RPMI8226 (cell line): ENCODE results near the gene MYB.
"Not testable (repeated sequence)": the region's sequence is repeated elsewhere in the genome, so short reads cannot be mapped to it uniquely, and the experiment has no call there.

Experiments used
- DNase-seq: peaks from one replicate; pipeline ENCODE4 v3.0.0-alpha.2; 2015

The MYB gene

DNA sequence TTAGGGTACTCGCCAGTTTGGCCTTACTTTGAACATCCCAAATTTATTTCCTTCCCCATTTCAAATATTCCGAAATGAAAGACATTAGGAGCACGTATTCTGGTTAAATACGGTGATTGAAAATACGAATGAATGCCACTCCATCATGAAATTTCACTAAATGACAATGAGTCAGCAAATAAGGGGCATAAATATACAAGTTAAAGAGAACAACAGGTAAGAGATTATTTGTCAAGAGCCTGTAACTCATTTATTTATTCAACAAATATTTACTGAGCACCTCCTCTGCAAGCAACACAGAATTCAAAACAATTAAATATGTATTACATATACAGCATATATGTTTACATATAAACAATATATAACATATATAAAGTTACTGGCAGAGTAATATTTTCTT is 44.8 kb downstream of the MYB start:
- no peak for DNase-seq

DNA sequence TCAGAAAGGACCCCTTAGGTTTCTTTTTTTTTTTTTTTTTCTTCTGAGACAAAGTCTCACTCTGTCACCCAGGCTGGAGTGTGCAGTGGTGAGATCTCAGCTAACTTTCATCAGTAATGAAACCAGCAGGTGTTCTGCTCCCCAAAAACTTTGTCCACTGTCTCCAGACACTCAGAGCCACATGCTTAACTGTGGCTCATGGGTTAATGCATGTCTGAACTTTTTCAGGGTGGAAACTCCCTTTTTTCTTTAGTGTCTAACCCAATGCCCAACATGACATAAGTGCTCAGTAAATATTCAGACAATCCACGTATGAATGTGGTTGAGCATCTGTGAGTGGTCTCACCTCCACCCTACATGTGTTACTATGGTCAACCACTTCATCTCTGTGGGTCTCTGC is 45.4 kb downstream of the MYB start:
- peak; percentile 11 for DNase-seq

DNA sequence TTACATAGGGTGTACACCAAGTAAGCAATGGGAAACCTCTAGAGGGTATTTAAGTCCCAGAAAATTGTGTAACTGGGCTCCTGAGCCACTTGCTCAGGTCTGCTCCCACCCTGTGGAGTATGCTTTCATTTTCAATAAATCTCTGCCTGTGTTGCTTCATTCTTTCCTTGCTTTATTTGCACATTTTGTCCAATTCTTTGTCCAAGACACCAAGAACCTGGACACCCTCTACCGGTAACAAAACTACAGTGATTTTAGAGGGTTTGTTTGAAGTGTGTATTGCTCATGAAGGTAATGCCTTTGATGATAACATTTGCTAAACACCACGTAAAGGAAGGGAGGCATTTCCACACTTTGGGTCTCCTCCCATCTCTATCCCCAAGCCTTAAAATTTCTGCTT is 46.2 kb downstream of the MYB start:
- DNase-seq: no peak

DNA sequence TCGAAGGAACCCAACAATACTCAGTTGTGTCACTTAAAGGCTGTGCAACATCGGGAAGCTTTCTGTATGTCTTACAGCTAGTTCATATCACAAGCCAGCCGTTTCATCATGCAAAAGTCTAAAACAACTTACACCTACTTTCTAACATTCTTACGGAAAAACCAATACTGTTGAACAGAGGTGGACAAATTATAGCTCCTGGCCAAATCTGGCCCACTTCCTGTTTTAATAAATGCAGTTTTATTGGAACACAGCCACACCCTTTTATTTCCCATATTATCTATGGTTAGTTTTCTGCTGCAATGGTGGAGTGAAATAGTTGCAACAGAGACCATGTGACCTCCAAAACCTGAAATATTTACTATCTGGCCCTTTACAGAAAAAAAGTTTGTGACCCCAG is 46.6 kb downstream of the MYB start:
- no peak for DNase-seq

DNA sequence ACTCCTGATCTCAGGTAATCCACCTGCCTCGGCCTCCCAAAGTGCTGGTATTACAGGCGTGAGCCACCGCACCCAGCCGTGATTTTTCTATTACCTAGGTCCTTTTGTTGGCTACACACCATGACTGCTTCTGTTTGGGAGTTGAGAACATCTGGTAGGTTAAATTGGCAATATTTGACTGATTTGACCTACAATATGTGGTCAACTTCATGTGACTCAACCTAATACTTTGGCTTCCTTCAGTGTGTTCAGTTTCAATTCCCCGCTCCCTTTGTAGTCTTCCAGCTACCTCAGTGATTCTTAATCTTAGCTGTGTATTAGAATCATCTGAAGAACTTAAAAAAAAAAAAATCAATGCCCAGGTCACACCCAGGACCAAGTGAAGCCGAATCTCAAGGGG is 47.4 kb downstream of the MYB start:
- DNase-seq: no peak

DNA sequence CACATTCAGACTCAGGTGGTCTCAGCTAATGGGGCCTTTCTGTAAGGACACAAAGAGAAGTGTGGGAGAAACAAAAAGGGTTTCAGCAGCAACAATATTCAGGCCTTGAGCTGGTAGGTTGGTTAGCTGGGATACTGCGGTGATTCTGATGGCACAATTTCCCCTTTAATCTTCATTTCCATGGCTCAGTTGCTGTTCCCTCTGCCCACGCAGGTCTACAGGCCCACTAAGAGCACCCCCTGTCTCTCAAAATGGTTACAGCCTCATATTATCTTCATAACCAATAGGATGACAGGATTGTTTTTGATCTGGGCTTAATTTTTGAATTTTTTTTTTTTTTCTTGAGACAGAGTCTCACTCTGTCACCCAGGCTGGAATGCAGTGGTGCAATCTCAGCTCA is 48.9 kb downstream of the MYB start:
- DNase-seq: no peak

DNA sequence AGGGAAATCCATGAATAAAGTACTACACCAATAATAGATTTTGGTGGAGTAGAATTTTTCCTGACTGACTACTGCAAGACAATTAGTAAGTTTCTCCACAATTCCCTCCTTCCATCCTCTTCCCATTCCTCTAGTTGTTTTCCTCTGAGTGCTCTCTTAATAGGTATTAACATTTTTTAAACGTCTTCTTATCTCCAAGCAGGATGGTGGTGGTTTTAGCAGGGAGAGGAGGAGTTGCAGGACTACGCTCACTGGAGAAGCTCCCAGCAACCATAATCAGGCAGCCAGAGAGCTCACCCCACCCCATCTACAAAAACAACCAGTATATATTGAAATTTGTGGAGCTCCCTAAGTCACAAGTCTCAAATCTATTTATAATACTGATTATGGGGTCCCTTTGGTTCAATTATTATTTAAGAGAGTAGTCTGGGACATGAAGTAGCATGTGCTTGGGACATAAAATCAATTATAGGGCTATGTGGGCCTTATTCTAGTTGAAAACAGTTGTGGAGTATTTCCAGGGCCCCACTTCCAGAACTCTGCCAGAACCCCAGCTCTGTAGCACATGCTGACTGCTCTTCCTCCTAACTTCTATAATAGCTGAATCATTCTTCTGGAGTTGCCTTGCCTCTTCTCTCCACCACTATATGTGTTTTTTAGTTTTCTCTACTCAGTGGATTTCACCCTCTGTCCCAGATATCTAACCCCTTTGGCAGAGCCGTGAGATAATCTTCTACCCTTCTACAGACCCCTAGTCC is 49.8 kb downstream of the MYB start:
- DNase-seq: no peak

DNA sequence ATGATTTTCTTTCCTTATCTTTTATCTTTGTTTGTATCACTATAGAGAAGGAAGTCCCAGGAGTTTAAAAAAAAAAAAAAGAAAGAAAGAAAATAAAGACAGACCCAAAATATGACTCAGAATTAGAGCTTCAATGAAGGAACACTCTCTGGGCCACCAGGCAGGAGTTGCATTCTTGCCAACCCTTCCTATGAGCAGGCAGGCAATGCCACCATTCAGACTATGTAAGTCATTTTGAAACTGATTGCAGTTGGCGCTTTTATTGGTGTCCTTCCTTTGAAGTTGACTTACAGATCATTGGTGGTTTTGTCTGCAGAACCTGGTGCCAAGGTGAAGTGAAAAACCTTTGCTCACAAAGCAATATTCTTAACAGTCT is 50.3 kb downstream of the MYB start:
- DNase-seq: no peak

DNA sequence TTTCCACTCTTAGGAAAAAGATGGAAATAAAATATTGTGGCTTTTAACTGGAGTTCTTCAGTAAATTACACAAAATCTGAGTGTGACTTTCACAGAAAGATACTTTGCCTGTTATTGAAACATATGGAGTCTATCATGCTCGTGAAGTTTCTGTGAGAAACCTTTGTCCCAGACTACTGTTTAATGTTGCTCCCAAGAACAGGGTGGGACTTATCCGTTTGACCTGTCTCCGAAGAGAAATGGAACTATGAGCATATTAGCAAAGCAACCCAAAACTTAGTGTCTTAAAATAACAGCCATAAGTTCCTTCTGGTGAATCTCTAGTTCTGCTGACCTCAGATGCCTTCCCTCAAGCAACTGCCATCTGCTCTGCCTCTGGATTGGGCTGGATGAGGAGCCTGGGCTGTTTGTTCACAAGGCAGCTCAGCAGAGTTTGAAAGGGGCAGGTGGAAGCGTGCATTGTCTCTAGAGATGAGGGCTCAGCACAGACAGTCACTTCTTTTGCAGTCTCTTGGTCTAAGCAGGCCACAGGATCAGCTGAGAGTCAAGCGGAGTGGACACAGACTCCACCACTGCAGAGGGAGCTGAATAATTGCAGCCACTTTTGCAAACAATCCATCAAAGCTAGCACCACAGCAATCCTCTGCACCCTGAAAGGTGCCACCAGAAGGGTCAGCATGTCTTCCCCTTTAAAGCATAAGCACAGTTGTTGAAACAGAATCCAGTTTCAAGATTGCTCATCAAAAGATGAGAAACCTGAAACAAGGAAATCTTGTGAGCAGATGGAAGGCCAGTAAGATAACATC is 52.8 kb downstream of the MYB start:
- peak; percentile 45 for DNase-seq

DNA sequence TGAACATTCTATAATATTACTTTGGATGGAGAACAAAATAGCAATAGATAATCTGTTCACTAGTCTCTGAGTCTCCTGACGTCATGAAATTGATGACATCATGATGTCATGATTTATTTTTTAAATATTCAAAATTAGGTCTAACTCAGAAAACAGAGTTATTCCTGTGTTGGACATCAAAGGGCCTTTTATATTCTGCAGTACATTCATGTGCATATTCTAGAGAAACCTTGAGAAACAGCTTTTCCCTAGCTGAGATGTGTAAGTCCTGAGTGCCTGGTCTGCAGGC is 53.3 kb downstream of the MYB start:
- DNase-seq: no peak

DNA sequence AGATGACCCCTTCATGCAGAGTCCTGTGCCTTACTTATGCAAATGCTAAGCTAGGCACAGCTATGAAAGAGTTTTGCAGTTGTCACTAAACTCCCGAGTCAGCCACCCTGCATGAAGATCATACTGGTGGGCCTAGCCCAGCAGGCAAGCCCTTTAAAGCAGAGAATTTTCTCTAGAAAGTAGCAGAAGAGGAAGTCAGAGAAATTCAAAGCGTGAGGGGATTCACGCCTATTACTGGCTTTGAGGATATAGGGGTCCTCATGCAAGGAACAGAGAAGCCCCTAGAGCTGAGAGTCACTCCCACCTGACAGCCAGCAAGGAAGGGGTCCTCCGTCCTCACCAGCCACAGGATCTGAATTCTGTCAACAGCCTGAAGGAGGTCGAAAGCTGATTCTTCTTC is 54.6 kb downstream of the MYB start:
- DNase-seq: no peak

DNA sequence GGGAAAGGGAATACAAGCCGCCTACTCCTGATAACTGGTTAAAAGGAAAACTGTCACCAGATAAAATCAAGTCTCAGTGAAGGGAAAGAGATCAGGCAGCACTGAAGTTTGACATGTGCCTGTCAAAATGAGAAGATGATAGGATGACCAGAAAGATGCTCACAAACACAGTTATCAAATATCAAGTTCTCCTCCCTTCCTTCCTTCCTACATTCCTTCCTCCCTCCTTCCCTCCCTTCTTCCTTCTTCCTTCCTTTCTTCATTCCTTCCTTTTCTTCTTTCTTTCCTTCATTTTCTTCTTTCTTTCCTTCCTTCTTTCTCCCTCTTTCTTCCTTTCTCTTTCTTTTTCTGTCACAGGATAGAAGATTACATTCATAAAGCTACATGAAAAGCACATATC is 55.2 kb downstream of the MYB start:
- no peak for DNase-seq

DNA sequence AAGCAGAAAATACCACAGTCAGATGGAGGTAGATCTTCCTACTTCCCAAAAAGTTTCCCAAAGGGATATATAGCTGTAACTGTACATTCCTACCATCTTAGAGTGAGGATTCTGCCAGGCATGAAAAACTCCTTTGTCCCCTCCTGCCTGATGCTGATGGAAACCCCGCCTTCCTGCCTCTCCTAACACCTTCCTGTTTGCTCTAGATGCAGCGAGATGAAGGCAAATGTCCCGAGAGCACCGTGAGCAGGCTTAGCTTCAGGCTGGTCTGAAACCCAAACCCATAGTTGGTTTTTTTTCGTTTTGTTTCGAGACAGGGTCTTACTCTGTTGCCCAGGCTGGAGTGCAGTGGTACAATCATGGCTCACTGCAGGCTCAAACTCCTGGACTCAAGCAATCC is 55.6 kb downstream of the MYB start:
- DNase-seq: no peak

DNA sequence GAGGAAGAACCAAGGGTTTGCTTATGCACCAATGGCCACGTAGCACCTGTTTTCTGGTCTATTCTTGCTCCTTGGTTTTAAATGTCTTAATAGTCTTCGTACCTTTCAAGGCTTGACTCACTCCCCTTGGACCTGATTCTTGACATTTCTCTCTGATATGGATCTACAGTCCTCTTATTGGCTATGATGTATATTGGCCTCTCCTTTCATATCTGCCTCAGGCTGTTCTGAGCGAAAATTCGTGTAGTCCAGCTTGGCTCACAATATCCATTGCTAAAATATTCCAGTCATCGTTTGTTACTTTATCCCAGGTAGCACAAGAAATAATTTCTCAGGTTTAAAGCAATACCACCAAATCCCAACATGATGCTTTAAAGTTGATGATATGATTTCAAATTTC is 59.6 kb downstream of the MYB start:
- DNase-seq: no peak

DNA sequence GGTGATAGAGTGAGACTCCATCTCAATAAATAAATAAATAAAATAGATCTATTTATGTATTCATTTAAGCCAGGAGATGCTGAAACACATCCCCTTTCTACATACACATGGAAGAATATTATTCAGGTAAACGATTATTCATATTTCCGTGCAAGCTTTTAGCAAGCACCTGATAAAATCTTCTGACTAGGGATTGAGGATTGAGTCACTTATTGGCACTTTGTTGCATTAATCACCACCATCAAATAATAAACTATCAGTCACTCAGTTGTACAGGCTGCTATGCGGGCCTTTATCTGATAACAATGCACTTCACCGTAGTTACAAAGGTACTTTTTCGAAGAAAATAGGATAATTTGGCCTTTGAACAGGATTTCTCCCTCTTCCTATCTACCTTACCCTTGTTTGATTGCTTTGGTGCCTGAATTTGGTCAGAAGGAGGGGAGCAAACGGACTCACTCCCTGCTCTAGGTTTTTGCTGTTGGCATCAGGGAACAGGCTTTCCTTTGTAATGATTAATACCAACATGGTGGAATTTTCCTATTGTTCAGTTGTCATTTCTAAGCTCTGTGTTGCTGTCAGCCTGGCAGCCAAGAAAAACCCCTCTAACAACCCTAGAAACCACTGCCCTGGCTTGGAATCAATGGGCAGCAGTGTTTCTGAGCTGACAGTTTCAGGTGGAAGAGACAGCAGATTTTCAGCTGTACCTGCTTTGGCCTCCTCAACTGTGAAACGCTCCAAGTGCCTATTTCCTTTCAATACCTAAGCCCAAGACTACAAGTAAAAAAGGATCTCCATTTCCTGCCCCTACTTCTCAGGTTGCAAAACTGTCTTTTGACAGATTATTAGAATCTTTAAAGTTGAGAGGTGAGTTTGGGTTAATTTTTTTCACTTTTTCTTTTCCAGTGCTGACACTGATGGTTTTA is 63.0 kb downstream of the MYB start:
- no peak for DNase-seq

DNA sequence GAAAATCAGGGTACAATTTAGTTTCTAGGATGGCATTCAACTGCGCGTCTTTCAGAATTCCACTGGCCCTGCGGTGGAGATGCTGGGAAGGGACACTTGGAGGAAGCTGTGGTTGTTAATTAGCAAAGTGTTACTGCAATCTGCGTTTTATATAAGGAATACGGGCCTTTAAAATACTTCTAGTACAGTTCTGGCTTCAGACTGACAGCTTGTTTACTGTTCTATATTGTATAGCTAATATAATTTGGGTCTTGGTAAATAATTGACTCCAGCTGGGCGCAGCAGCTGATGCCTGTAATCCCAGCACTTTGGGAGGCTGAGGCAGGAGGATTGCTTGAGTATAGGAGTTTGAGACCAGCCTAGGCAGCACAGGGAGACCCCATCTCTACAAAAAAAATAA is 63.7 kb downstream of the MYB start:
- no peak for DNase-seq

DNA sequence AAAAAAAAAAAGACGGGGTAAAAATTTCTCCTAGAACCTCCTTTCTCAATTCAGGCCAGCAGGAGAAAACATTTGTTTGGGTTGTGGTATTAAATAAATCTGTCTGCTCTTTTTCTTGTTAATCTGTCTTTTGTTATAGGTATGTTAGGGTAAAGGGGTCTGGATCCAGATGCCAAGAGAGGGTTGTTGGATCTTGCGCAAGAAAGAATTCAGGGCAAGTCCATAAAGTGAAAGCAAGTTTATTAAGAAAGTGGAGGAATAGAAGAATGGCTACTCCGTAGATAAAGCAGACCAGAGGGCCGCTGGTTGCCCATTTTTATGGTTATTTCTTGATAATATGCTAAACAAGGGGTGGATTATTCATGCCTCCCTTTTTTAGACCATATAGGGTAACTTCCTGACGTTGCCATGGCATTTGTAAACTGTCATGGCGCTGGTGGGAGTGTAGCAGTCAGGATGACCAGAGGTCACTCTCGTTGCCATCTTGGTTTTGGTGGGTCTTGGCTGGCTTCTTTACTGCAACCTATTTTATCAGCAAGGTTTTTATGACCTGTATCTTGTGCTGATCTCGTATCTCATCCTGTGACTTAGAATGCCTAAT is 65.4 kb downstream of the MYB start:
- not testable (repeated sequence) for DNase-seq

DNA sequence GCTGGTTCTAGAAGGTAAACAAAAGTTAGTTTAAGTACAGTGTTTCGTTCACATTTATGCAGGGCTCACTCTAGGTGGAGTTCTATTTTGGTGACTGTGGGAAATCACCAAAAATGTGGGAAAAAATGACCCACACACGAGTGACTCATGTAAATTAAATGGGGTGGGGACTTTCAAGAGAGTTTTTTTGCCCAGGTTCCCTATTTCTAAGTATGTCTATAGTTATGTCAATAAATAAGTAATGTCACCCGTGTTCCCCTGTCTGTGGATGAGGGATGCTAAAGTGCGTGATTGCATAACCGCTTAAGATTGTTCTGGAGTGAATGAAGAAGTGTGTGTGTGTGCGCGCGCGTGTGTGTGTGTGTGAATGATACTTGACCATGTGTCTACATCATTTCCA is 69.1 kb downstream of the MYB start:
- DNase-seq: no peak

DNA sequence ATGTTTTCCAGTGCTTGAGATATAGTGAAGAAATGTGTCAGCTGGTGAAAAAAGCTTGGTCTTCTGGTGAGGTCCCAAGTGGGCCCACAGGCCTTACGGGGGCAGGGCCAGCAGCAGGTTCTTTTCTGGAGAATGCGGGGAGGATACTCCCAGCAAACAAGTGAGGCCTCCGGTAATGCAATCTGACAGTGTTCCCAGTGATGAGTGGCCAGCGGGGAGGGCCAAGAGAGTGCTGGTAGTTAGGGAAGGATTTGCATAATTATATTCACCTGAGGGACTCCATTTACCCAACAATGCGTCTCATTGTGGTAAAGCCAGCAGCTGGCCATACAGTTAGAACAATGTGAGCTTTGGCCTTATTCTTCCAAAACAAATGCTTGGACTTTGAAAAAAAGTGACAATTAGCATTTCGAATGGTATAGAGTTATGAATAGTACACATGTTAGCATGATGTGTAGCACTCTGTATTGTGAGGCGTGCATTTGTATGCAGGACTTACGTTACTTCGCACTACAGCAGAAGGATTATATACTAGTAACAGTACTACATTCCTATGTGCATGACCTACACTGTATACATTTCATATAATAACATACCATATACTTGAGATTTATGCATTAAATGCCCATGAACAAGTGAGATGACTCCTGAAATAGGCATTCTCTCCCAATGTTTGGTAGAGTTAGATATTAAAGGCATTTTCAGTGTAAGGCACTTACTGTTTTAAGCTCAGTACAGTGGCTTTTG is 69.8 kb downstream of the MYB start:
- DNase-seq: no peak

DNA sequence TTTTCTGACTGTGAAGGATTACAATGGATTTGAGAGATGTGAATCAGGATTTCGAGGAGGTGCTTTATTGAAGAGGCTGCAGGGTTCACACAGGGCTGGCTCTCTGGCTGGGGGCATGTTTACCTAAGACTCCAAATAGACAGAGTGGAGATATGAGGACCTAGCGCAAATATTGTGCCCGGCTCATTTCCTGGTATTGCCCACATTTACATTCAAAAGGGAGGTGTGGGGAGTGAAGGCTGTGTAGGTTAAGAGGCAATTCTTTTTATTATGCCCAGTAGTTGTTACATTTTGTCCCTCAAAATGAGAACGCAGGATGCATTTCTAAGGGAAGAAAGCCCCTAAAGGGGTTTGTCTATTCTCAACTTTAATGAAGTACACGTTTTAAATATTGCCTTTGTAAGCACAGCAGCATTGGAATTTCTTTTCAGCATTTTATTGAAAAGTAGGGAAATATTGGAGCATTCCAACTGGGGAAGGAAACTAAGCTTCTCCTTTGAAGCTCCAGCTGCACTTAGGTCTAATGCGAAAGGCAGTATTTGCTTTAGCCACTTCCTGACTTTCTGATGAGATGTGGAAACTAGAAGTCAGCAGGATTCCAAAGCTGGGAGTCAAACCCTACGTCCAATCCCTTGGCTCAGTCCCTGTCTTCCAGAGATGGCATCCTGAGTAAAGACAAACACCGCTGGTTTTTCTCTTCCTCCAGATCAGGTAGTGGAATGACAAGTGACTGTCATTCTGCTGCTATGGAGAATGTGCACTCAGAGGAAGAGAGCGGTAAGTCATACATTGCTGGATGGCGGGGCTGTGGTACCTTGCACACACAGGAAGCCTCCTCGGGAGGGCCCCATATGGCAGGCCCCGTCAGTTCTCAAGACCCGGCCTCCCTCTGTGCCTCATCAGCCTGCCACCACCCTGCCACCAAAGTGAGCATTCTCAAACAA is 70.7 kb downstream of the MYB start:
- DNase-seq: no peak

DNA sequence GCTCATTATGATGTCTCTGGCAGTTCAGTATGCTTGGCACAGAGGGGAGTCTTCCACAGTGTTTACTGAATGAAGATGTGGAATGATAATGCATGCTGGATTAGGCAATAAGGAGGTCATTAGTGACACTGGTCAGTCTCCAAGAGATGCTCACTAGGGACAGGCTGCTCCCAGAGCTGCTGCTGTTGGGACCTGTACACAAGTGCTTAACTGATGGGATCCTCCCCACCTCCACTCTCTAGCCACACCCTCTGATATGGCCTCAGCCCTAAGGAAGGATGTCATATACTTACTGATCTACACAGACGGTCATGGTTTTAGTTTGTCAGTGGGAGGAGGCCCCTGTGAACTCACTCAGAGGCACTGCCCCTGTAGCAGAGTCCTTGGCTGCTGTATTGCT is 73.4 kb downstream of the MYB start:
- no peak for DNase-seq

DNA sequence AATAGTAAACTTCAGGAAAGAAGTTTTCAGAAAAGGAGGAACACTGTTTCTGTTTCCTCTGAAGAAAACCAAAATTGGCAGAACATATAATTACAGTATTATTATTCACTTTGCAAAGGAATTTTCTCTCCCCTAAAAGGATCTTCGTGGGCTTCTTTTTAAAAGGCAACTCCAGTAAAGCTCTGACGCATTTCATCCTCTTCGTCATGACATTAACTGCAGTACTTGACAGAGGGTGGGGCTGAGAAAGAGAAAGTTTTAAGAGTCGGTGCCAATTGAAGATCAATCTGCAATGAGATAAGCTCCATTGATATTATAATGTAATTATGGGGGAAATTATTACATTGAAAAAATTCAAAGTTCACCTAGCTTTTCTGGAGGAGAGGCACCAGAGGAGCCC is 75.8 kb downstream of the MYB start:
- DNase-seq: no peak
